DND-41 (cell line): Measurements from ENCODE around the gene ZCCHC9.
"Not testable (repeated sequence)": the region's sequence is repeated elsewhere in the genome, so short reads cannot be mapped to it uniquely, and the experiment has no call there.

Experiments used
- CTCF ChIP-seq: IDR thresholded peaks from 2 replicates; pipeline ENCODE4 v1.5.1; 2012; ENCODE audit warnings: borderline replicate concordance, low read length, moderate library complexity, mild to moderate bottlenecking; ENCODE audit not compliant: poor library complexity, severe bottlenecking; ENCODE audit errors: extremely low read depth
- EZH2 ChIP-seq: IDR thresholded peaks from 3 replicates; pipeline ENCODE4 v1.6.1; 2012; ENCODE audit warnings: borderline replicate concordance, low read depth, mild to moderate bottlenecking, moderate library complexity, low read length, inconsistent platforms; ENCODE audit not compliant: severe bottlenecking

GRCh38 chr5:81270394-81271027, 30.9 kb upstream of the ZCCHC9 start:
- TF ChIP-seq EZH2, CTCF: not testable (repeated sequence)
